ENCODE data around the gene OBSCN. TPM values are rescaled to one million over a fixed set of nuclear protein-coding genes. Genes with fewer than 3 reads are reported as not detected.
"Not testable (repeated sequence)": the region's sequence is repeated elsewhere in the genome, so short reads cannot be mapped to it uniquely, and the experiment has no call there.

OBSCN gene
- total RNA-seq, 1 donor from 2014 or later: 17.5 TPM

DNA sequence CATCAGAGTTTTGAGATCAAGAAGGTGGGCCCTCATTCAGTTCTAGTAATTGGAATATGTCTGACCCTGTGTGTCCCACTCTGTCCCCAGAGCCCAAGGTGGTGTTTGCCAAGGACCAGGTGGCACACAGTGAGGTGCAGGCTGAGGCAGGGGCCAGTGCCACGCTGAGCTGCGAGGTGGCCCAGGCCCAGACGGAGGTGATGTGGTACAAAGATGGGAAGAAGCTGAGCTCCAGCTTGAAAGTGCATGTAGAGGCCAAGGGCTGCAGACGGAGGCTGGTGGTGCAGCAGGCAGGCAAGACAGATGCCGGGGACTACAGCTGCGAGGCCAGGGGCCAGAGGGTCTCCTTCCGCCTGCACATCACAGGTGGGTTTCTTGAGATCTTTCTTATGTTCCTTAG lies 35.2 kb downstream of the OBSCN start:
- Histone ChIP-seq H3K27ac (ENCODE audit: low read depth, low read length) (no peak overlapping the region), H3K4me2 (ENCODE audit: low read length) (no peak overlapping the region), H3K4me1 (ENCODE audit: insufficient read depth, low read length) (no peaks in the 10 kb centered on the region), H3K79me2 (ENCODE audit: insufficient read depth, low read length) (no peaks in the 10 kb centered on the region), H3K9me3 (ENCODE audit: insufficient read depth, low read depth, low read length) (peaks cover 40% of the 10 kb centered on the region), H3K36me3 (ENCODE audit: insufficient read depth, low read length) (no peaks in the 10 kb centered on the region), H4K20me1 (ENCODE audit: insufficient read depth, low read length) (no peaks in the 10 kb centered on the region), H3K27me3 (ENCODE audit: insufficient read depth, low read length) (no peaks in the 10 kb centered on the region), H3K4me3 (ENCODE audit: insufficient read depth, low read depth, low read length) (no peak overlapping the region), H2AFZ (ENCODE audit: low read depth, low read length) (no peak overlapping the region), H3K9ac (ENCODE audit: low read length) (no peak overlapping the region)
- no peak overlapping the region for H3K27ac Mint-ChIP-seq (ENCODE audit: unreplicated experiment)
- TF ChIP-seq EZH2 (IDR thresholded peaks at IDR 0.05; ENCODE audit: insufficient read depth, low read length): no peak
- TF ChIP-seq, protein P1, sequence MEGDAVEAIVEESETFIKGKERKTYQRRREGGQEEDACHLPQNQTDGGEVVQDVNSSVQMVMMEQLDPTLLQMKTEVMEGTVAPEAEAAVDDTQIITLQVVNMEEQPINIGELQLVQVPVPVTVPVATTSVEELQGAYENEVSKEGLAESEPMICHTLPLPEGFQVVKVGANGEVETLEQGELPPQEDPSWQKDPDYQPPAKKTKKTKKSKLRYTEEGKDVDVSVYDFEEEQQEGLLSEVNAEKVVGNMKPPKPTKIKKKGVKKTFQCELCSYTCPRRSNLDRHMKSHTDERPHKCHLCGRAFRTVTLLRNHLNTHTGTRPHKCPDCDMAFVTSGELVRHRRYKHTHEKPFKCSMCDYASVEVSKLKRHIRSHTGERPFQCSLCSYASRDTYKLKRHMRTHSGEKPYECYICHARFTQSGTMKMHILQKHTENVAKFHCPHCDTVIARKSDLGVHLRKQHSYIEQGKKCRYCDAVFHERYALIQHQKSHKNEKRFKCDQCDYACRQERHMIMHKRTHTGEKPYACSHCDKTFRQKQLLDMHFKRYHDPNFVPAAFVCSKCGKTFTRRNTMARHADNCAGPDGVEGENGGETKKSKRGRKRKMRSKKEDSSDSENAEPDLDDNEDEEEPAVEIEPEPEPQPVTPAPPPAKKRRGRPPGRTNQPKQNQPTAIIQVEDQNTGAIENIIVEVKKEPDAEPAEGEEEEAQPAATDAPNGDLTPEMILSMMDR (IDR thresholded peaks at IDR 0.05; ENCODE audit: insufficient read depth, low read depth, low read length): no peak
- H3K9me3 Mint-ChIP-seq (ENCODE audit: unreplicated experiment): peaks cover 44% of the 10 kb centered on the region
- DNase-seq (ENCODE audit: low read depth): no peak
- no peak for FAIRE-seq
- peaks cover 78% of the 10 kb centered on the region for H3K36me3 Mint-ChIP-seq (ENCODE audit: low read depth, unreplicated experiment)
- no peaks in the 10 kb centered on the region for H3K27me3 Mint-ChIP-seq (ENCODE audit: low read depth, unreplicated experiment)
- H3K4me1 Mint-ChIP-seq (ENCODE audit: low read depth, unreplicated experiment): no peaks in the 10 kb centered on the region
- H3K4me3 Mint-ChIP-seq (ENCODE audit: unreplicated experiment): no peak overlapping the region

DNA sequence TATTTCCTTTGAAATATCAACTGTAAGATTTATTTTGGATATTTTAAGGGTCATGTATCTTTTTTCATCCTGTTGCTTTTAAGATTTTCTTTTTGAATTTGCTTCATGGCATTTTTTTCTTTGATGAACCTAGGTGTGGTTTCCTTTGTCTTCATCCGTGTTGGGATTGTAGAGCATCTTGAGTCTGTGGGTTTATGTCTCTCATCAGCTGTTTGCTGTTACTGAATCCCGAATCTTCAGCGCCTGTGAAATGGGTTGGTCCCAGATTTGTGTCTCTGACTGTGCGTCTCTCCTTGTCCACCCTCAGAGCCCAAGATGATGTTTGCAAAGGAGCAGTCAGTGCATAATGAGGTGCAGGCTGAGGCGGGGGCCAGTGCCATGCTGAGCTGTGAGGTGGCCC lies 36.1 kb downstream of the OBSCN start:
- not testable (repeated sequence) for H3K27ac Mint-ChIP-seq (ENCODE audit: unreplicated experiment); H3K4me1 Mint-ChIP-seq (ENCODE audit: low read depth, unreplicated experiment); H3K4me3 ChIP-seq (ENCODE audit: insufficient read depth, low read depth, low read length); H3K4me2 ChIP-seq (ENCODE audit: low read length); H3K27me3 ChIP-seq (ENCODE audit: insufficient read depth, low read length); H3K79me2 ChIP-seq (ENCODE audit: insufficient read depth, low read length); H3K27ac ChIP-seq (ENCODE audit: low read depth, low read length); H2AFZ ChIP-seq (ENCODE audit: low read depth, low read length); FAIRE-seq; H3K27me3 Mint-ChIP-seq (ENCODE audit: low read depth, unreplicated experiment); H3K4me1 ChIP-seq (ENCODE audit: insufficient read depth, low read length); H3K4me3 Mint-ChIP-seq (ENCODE audit: unreplicated experiment); H3K9ac ChIP-seq (ENCODE audit: low read length); DNase-seq (ENCODE audit: low read depth); H3K36me3 ChIP-seq (ENCODE audit: insufficient read depth, low read length); H4K20me1 ChIP-seq (ENCODE audit: insufficient read depth, low read length)
- H3K9me3 Mint-ChIP-seq (ENCODE audit: unreplicated experiment): peaks cover 44% of the 10 kb centered on the region
- peaks cover 70% of the 10 kb centered on the region for H3K36me3 Mint-ChIP-seq (ENCODE audit: low read depth, unreplicated experiment)
- peaks cover 36% of the 10 kb centered on the region for H3K9me3 ChIP-seq (ENCODE audit: insufficient read depth, low read depth, low read length)

DNA sequence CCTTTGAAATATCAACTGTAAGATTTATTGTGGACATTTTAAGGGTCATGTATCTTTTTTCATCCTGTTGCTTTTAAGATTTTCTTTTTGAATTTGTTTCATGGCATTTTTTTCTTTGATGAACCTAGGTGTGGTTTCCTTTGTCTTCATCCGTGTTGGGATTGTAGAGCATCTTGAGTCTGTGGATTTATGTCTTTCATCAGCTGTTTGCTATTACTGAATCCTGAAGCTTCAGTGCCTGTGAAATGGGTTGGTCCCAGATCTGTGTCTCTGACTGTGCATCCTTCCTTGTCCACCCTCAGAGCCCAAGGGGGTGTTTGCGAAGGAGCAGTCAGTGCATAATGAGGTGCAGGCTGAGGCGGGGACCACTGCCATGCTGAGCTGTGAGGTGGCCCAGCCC lies 37.3 kb downstream of the OBSCN start:
- Mint-ChIP-seq H3K27me3 (ENCODE audit: low read depth, unreplicated experiment) (no peaks in the 10 kb centered on the region), H3K4me3 (ENCODE audit: unreplicated experiment) (no peak overlapping the region), H3K36me3 (ENCODE audit: low read depth, unreplicated experiment) (peaks cover 66% of the 10 kb centered on the region), H3K4me1 (ENCODE audit: low read depth, unreplicated experiment) (no peaks in the 10 kb centered on the region), H3K27ac (ENCODE audit: unreplicated experiment) (no peak overlapping the region), H3K9me3 (ENCODE audit: unreplicated experiment) (peaks cover 38% of the 10 kb centered on the region)
- Histone ChIP-seq H3K4me1 (ENCODE audit: insufficient read depth, low read length) (no peaks in the 10 kb centered on the region), H3K9me3 (ENCODE audit: insufficient read depth, low read depth, low read length) (peaks cover 33% of the 10 kb centered on the region), H3K9ac (ENCODE audit: low read length) (no peak overlapping the region), H3K36me3 (ENCODE audit: insufficient read depth, low read length) (no peaks in the 10 kb centered on the region), H3K4me3 (ENCODE audit: insufficient read depth, low read depth, low read length) (no peak overlapping the region), H2AFZ (ENCODE audit: low read depth, low read length) (no peak overlapping the region), H3K27ac (ENCODE audit: low read depth, low read length) (no peak overlapping the region), H3K79me2 (ENCODE audit: insufficient read depth, low read length) (no peaks in the 10 kb centered on the region), H3K27me3 (ENCODE audit: insufficient read depth, low read length) (no peaks in the 10 kb centered on the region), H4K20me1 (ENCODE audit: insufficient read depth, low read length) (no peaks in the 10 kb centered on the region), H3K4me2 (ENCODE audit: low read length) (no peak overlapping the region)
- FAIRE-seq: no peak
- TF ChIP-seq, protein P1 (IDR thresholded peaks at IDR 0.05; ENCODE audit: insufficient read depth, low read depth, low read length): no peak
- no peak for TF ChIP-seq EZH2 (IDR thresholded peaks at IDR 0.05; ENCODE audit: insufficient read depth, low read length)
- no peak for DNase-seq (ENCODE audit: low read depth)
